Measurements from ENCODE around the gene PLEKHG2.

- TF ChIP-seq CTCF (IDR thresholded peaks at IDR 0.05): no peak
- no peak for TF ChIP-seq POLR2A (IDR thresholded peaks at IDR 0.05)
Measured at GRCh38 chr19:39433480-39434079, 21.1 kb downstream of the PLEKHG2 start.

All from thyroid gland (tissue), 4 donors.